Measurements from ENCODE around the gene PRR16. TPM values are rescaled to one million over a fixed set of nuclear protein-coding genes. Genes with fewer than 3 reads are reported as not detected.

Gene PRR16
- total RNA-seq, 3 donors from 2014 or later = 1.2 to 9.6 (median 3.6) TPM

GRCh38 chr5:120703918-120704587 is 240.0 kb downstream of the PRR16 start:
- Histone ChIP-seq H3K27me3 (no peaks in the 10 kb centered on the region), H3K27ac (no peak overlapping the region), H3K36me3 (no peaks in the 10 kb centered on the region), H3K4me1 (no peaks in the 10 kb centered on the region), H3K4me3 (no peak overlapping the region), H3K9me3 (no peaks in the 10 kb centered on the region)
- intact Hi-C loops (cut with DNase I; ENCODE audit: low total_unique reads) = no loop called here
- no peak for TF ChIP-seq CTCF (IDR thresholded peaks at IDR 0.05)
- no peak for TF ChIP-seq POLR2A (IDR thresholded peaks at IDR 0.05)
- no peak for TF ChIP-seq POLR2AphosphoS5 (IDR thresholded peaks at IDR 0.05)
- no peak for DNase-seq (ENCODE audit: low spot score in 2 of 2)

DNA sequence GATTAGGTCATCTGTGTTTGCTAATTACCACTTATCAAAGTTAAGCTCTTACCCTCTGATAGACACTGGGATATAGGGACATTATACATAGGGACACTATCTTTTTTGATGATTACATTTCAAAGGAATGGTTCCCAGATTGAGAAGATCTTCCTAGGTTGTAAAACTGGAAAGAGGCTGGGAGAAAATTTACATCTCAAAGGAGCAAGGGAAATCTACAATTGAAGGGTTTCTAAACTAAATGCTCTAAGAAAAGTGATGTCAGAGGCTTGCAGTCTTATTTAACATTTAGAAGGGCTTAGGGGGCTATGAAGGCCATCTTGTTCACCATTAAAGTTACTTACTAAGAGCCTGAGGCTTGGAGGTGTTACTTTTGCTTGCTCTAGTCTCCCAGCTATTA is 242.8 kb downstream of the PRR16 start:
- Histone ChIP-seq H3K4me3 (no peak overlapping the region), H3K27me3 (no peaks in the 10 kb centered on the region), H3K4me1 (no peaks in the 10 kb centered on the region), H3K36me3 (no peaks in the 10 kb centered on the region), H3K9me3 (no peaks in the 10 kb centered on the region), H3K27ac (no peak overlapping the region)
- TF ChIP-seq POLR2AphosphoS5 (IDR thresholded peaks at IDR 0.05) = no peak
- no peak for TF ChIP-seq CTCF (IDR thresholded peaks at IDR 0.05)
- no peak for TF ChIP-seq POLR2A (IDR thresholded peaks at IDR 0.05)
- intact Hi-C loops (cut with DNase I; ENCODE audit: low total_unique reads) = no loop called here
- DNase-seq (ENCODE audit: low spot score in 2 of 2) = no peak

- Histone ChIP-seq H3K27me3 (no peaks in the 10 kb centered on the region), H3K4me3 (no peak overlapping the region), H3K9me3 (no peaks in the 10 kb centered on the region), H3K27ac (no peak overlapping the region), H3K36me3 (no peaks in the 10 kb centered on the region), H3K4me1 (no peaks in the 10 kb centered on the region)
- TF ChIP-seq POLR2AphosphoS5 (IDR thresholded peaks at IDR 0.05) (no peak), POLR2A (IDR thresholded peaks at IDR 0.05) (no peak), CTCF (IDR thresholded peaks at IDR 0.05) (no peak)
- no peak for DNase-seq (ENCODE audit: low spot score in 2 of 2)
- intact Hi-C loops (cut with DNase I; ENCODE audit: low total_unique reads) = no loop called here
Measured at GRCh38 chr5:120717381-120717780, 253.3 kb downstream of the PRR16 start.

DNA sequence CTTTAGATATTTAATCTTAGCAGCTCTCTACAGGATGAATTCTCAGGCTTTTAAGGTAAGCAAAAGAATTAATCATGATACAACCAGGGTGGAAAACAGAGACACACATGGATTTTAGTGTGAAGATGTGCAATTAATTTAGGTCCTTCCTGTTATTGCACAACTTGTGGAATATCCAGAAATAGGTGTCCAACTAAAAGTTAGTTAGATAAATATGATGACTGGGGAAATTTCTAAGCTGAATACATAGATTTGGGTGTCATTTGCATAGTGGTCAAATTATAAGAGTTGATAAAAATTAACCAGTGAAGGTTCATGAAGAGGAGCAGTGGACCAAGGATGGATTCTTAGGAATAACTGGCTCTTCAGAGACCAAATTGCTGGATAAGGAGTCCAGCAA is 266.1 kb downstream of the PRR16 start:
- DNase-seq (ENCODE audit: low spot score in 2 of 2) = no peak
- Histone ChIP-seq H3K27me3 (no peaks in the 10 kb centered on the region), H3K27ac (no peak overlapping the region), H3K36me3 (no peaks in the 10 kb centered on the region), H3K9me3 (no peaks in the 10 kb centered on the region), H3K4me3 (no peak overlapping the region), H3K4me1 (no peaks in the 10 kb centered on the region)
- intact Hi-C loops (cut with DNase I; ENCODE audit: low total_unique reads) = no loop called here
- TF ChIP-seq CTCF (IDR thresholded peaks at IDR 0.05) = no peak
- no peak for TF ChIP-seq POLR2A (IDR thresholded peaks at IDR 0.05)

GRCh38 chr5:120734033-120734432 is 269.9 kb downstream of the PRR16 start:
- no peaks in the 10 kb centered on the region for H3K36me3 ChIP-seq
- no peak overlapping the region for H3K4me3 ChIP-seq
- intact Hi-C loops (cut with DNase I; ENCODE audit: low total_unique reads) = no loop called here
- H3K4me1 ChIP-seq = no peaks in the 10 kb centered on the region
- no peak for DNase-seq (ENCODE audit: low spot score in 2 of 2)
- no peaks in the 10 kb centered on the region for H3K9me3 ChIP-seq
- TF ChIP-seq CTCF (IDR thresholded peaks at IDR 0.05) = no peak
- TF ChIP-seq POLR2A (IDR thresholded peaks at IDR 0.05) = no peak
- no peak for TF ChIP-seq POLR2AphosphoS5 (IDR thresholded peaks at IDR 0.05)
- H3K27ac ChIP-seq = no peak overlapping the region
- H3K27me3 ChIP-seq = no peaks in the 10 kb centered on the region
